GM23338 (cell line): ENCODE results near the gene MT1H. TPM values are rescaled to one million over a fixed set of nuclear protein-coding genes. Genes with fewer than 3 reads are reported as not detected.
A peak's percentile ranks its signal among the peaks of the same experiment; 100 is the strongest.

Experiments
- CREB1 ChIP-seq: fragments of 250-450 bp; sonication (Bioruptor Pico); IDR thresholded peaks from 2 replicates; pipeline ENCODE4 v1.5.0; 2020; ENCODE audit warnings: low read depth, mild to moderate bottlenecking, moderate library complexity
- ETS1 ChIP-seq: IDR thresholded peaks from 2 replicates; pipeline ENCODE4 v1.6.1; 2016; ENCODE audit warnings: antibody characterized with exemption
- EZH2 ChIP-seq: fragments of 200-600 bp; sonication (generic); IDR thresholded peaks from one replicate; pipeline ENCODE4 v1.8.0; 2017; ENCODE audit warnings: antibody characterized with exemption, mild to moderate bottlenecking, low read depth; ENCODE audit not compliant: unreplicated experiment
- EZH2phosphoT487 ChIP-seq: fragments of 200-600 bp; sonication (generic); IDR thresholded peaks from one replicate; pipeline ENCODE4 v1.8.1; 2018; ENCODE audit warnings: antibody characterized with exemption; ENCODE audit not compliant: unreplicated experiment
- POLR2AphosphoS5 ChIP-seq: IDR thresholded peaks from 2 replicates; pipeline ENCODE4 v1.6.1; 2016; ENCODE audit warnings: antibody characterized with exemption, low read depth
- REST ChIP-seq: IDR thresholded peaks from one replicate; pipeline ENCODE4 v1.6.1; 2018; ENCODE audit warnings: antibody characterized with exemption; ENCODE audit not compliant: unreplicated experiment
- ZNF331 ChIP-seq: fragments of 250-450 bp; sonication (Bioruptor Pico); IDR thresholded peaks from 2 replicates; pipeline ENCODE4 v1.5.0; 2020; ENCODE audit warnings: low read depth, mild to moderate bottlenecking, moderate library complexity
- ZNF462 ChIP-seq: fragments of 250-450 bp; sonication (Bioruptor Pico); IDR thresholded peaks from 2 replicates; pipeline ENCODE4 v1.5.0; 2020; ENCODE audit warnings: mild to moderate bottlenecking, moderate library complexity
- polyA plus RNA-seq: library from polyadenylated mRNA; unstranded; fragments of >200 nt; fragmentation: Nextera tagmentation; extraction: Ambion mirVana; gene quantifications from 2 replicates; pipeline ENCODE4 v1.2.1, GENCODE V29; 2016
- total RNA-seq: library from RNA; depleted of rRNA; stranded (reverse); fragments of >200 nt; shearing (Covaris generic); gene quantifications from 2 replicates; pipeline ENCODE4 v1.2.3, GENCODE V29; 2014

The MT1H gene
- total and polyA plus RNA-seq, 2 experiments from 2014 or later = 52.3 to 425 TPM

- no peak for TF ChIP-seq ZNF462 (CRISPR knock-in tag)
- TF ChIP-seq CREB1 = no peak
- TF ChIP-seq REST = no peak
- TF ChIP-seq EZH2phosphoT487 = peak; percentile 98
- peak; percentile 46 for TF ChIP-seq EZH2
- no peak for TF ChIP-seq POLR2AphosphoS5
- TF ChIP-seq ZNF331 (CRISPR knock-in tag) = no peak
- no peak for TF ChIP-seq ETS1
Measured at GRCh38 chr16:56635441-56635967, 34.1 kb upstream of the MT1H start (continued).
